Smooth muscle cell (in vitro differentiated cells): Measurements from ENCODE around the gene SMARCAD1. TPM values are rescaled to one million over a fixed set of nuclear protein-coding genes. Genes with fewer than 3 reads are reported as not detected.

Experiments
- DNase-seq: peaks from one replicate; lab custom pipeline; 2025; ENCODE audit not compliant: unreplicated experiment; lab: John Stamatoyannopoulos, UW
- H2AFZ ChIP-seq: fragments of 200-600 bp; sonication (generic); 2 replicates; pipeline ENCODE4 v1.6.0; 2016; ENCODE audit warnings: antibody characterized with exemption, low read depth, mild to moderate bottlenecking
- H3F3A ChIP-seq: fragments of 200-600 bp; sonication (generic); 2 replicates; pipeline ENCODE4 v1.6.0; 2017; ENCODE audit warnings: antibody characterized with exemption, low read depth
- H3K27ac ChIP-seq: fragments of 200-600 bp; sonication (generic); 2 replicates; pipeline ENCODE4 v1.5.1; 2016; ENCODE audit warnings: low read depth, mild to moderate bottlenecking
- H3K27me3 ChIP-seq: fragments of 200-600 bp; sonication (generic); 2 replicates; pipeline ENCODE4 v1.6.1; 2016; ENCODE audit warnings: low read depth, mild to moderate bottlenecking
- H3K36me3 ChIP-seq: fragments of 200-600 bp; sonication (generic); 2 replicates; pipeline ENCODE4 v1.5.1; 2016; ENCODE audit warnings: low read depth
- H3K4me1 ChIP-seq: fragments of 200-600 bp; sonication (generic); 2 replicates; pipeline ENCODE4 v1.5.1; 2016; ENCODE audit warnings: low read depth
- H3K4me2 ChIP-seq: fragments of 200-600 bp; sonication (generic); 2 replicates; pipeline ENCODE4 v1.6.0; 2016; ENCODE audit warnings: mild to moderate bottlenecking
- H3K4me3 ChIP-seq: fragments of 200-600 bp; sonication (generic); 2 replicates; pipeline ENCODE4 v1.5.1; 2016; ENCODE audit warnings: mild to moderate bottlenecking
- H3K79me2 ChIP-seq: fragments of 200-600 bp; sonication (generic); 2 replicates; pipeline ENCODE4 v1.6.0; 2016; ENCODE audit warnings: low read depth, mild to moderate bottlenecking
- H3K9ac ChIP-seq: fragments of 200-600 bp; sonication (generic); 2 replicates; pipeline ENCODE4 v1.6.0; 2016; ENCODE audit warnings: low read depth
- H3K9me3 ChIP-seq: fragments of 200-600 bp; sonication (generic); replicated peaks from 2 replicates; pipeline ENCODE4 v1.5.1; 2016; ENCODE audit warnings: low read depth
- H4K20me1 ChIP-seq: fragments of 200-600 bp; sonication (generic); 2 replicates; pipeline ENCODE4 v1.6.0; 2016; ENCODE audit warnings: low read depth
- CTCF ChIP-seq: fragments of 200-600 bp; sonication (generic); IDR thresholded peaks from 2 replicates; pipeline ENCODE4 v1.5.1; 2017; ENCODE audit warnings: borderline replicate concordance, mild to moderate bottlenecking, antibody characterized with exemption; ENCODE audit not compliant: insufficient read depth, poor library complexity, severe bottlenecking
- WGBS: methylation state at CpG from one replicate; pipeline ENCODE4 v1.1.7; 2016; ENCODE audit warnings: low lambda C conversion rate; 5-methylcytosine and 5-hydroxymethylcytosine counted together
- polyA plus RNA-seq: library from polyadenylated mRNA; unstranded; fragments of >200 nt; fragmentation: Nextera tagmentation; extraction: Ambion mirVana; gene quantifications from 2 replicates; pipeline ENCODE4 v1.2.1, GENCODE V29; 2016
- total RNA-seq: library from RNA; depleted of rRNA; stranded (reverse); fragments of >200 nt; gene quantifications from 2 replicates; pipeline ENCODE4 v1.2.3, GENCODE V29; 2014

SMARCAD1 gene
- total and polyA plus RNA-seq, 2 experiments from 2014 or later, result 12.6 to 42.7 TPM

GRCh38 chr4:94267037-94267436, 59.4 kb downstream of the SMARCAD1 start:
- H3K27me3 ChIP-seq, result no peaks in the 10 kb centered on the region
- no peak overlapping the region for H3K9ac ChIP-seq
- peaks cover 6% of the 10 kb centered on the region for H3K79me2 ChIP-seq
- no peaks in the 10 kb centered on the region for H4K20me1 ChIP-seq
- no peak overlapping the region for H3K27ac ChIP-seq
- H3K4me2 ChIP-seq, result no peak overlapping the region
- H3K4me1 ChIP-seq, result no peaks in the 10 kb centered on the region
- 100% methylated on average over 4 of the region's 4 CpGs for WGBS
- no peak for DNase-seq
- no peaks in the 10 kb centered on the region for H3F3A ChIP-seq
- no peak overlapping the region for H2AFZ ChIP-seq
- H3K4me3 ChIP-seq, result no peak overlapping the region
- no peak for TF ChIP-seq CTCF
- no peaks in the 10 kb centered on the region for H3K9me3 ChIP-seq
- H3K36me3 ChIP-seq, result peaks cover 13% of the 10 kb centered on the region

DNA sequence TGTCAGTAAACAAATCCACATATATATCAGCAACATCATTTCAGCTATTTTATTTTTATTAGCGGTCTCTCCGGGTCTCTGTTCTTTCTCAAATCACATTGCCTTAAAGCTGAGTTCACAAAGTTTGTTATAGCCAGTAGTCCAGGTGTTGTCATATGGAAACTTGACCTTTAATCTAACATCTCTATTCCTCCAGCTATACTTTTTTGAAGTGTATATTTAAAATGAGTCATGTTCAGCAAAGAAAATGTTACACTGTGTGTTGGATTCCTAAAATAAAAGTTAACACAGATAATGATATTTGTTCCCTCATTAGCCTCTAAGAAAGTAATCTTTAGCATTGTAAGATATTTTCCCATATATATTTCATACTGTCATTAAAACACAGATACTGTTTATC, 63.6 kb downstream of the SMARCAD1 start:
- DNase-seq, result no peak
- no peak overlapping the region for H3K9ac ChIP-seq
- peaks cover 6% of the 10 kb centered on the region for H3K79me2 ChIP-seq
- H3K4me1 ChIP-seq, result no peaks in the 10 kb centered on the region
- no peak for TF ChIP-seq CTCF
- H3K9me3 ChIP-seq, result no peaks in the 10 kb centered on the region
- no peaks in the 10 kb centered on the region for H3F3A ChIP-seq
- H3K4me2 ChIP-seq, result no peak overlapping the region
- no peaks in the 10 kb centered on the region for H4K20me1 ChIP-seq
- WGBS, result 87% methylated on average over 2 of the region's 2 CpGs
- H3K27me3 ChIP-seq, result no peaks in the 10 kb centered on the region
- H3K4me3 ChIP-seq, result no peak overlapping the region
- no peak overlapping the region for H2AFZ ChIP-seq
- H3K36me3 ChIP-seq, result peaks cover 13% of the 10 kb centered on the region
- no peak overlapping the region for H3K27ac ChIP-seq

- H3K27me3 ChIP-seq, result no peaks in the 10 kb centered on the region
- no peak for TF ChIP-seq CTCF
- 92% methylated on average over 3 of the region's 3 CpGs for WGBS
- H3K4me2 ChIP-seq, result no peak overlapping the region
- H3K27ac ChIP-seq, result no peak overlapping the region
- DNase-seq, result no peak
- H2AFZ ChIP-seq, result no peak overlapping the region
- H3K36me3 ChIP-seq, result peaks cover 28% of the 10 kb centered on the region
- H3K9me3 ChIP-seq, result no peaks in the 10 kb centered on the region
- no peaks in the 10 kb centered on the region for H3F3A ChIP-seq
- H4K20me1 ChIP-seq, result no peaks in the 10 kb centered on the region
- no peak overlapping the region for H3K9ac ChIP-seq
- no peaks in the 10 kb centered on the region for H3K4me1 ChIP-seq
- no peak overlapping the region for H3K4me3 ChIP-seq
- H3K79me2 ChIP-seq, result no peaks in the 10 kb centered on the region
These were observed 67.2 kb downstream of the SMARCAD1 start for GRCh38 chr4:94274912-94275311.

- no peaks in the 10 kb centered on the region for H3K27me3 ChIP-seq
- H3K4me1 ChIP-seq, result no peaks in the 10 kb centered on the region
- no peaks in the 10 kb centered on the region for H3F3A ChIP-seq
- no peak overlapping the region for H3K9ac ChIP-seq
- no peak overlapping the region for H3K4me3 ChIP-seq
- H3K27ac ChIP-seq, result no peak overlapping the region
- peaks cover 26% of the 10 kb centered on the region for H3K36me3 ChIP-seq
- DNase-seq, result no peak
- H4K20me1 ChIP-seq, result no peaks in the 10 kb centered on the region
- no peaks in the 10 kb centered on the region for H3K79me2 ChIP-seq
- H3K9me3 ChIP-seq, result no peaks in the 10 kb centered on the region
- no peak overlapping the region for H3K4me2 ChIP-seq
- no peak for TF ChIP-seq CTCF
- WGBS, result 98% methylated on average over 7 of the region's 7 CpGs
- H2AFZ ChIP-seq, result no peak overlapping the region
These were observed 68.5 kb downstream of the SMARCAD1 start for GRCh38 chr4:94276204-94276603.
